Activated effector memory CD4-positive, alpha-beta T cell treated with anti-CD3 and anti-CD28 coated beads, Interleukin-2, amount 50 U/mL, for 16 hours (primary cell): ENCODE results near the gene EAPP.
"Not testable (repeated sequence)": the region's sequence is repeated elsewhere in the genome, so short reads cannot be mapped to it uniquely, and the experiment has no call there.

ENCODE experiments used
- DNase-seq: peaks from one replicate; pipeline ENCODE4 v3.0.0-alpha.2; 2020

Gene EAPP

DNA sequence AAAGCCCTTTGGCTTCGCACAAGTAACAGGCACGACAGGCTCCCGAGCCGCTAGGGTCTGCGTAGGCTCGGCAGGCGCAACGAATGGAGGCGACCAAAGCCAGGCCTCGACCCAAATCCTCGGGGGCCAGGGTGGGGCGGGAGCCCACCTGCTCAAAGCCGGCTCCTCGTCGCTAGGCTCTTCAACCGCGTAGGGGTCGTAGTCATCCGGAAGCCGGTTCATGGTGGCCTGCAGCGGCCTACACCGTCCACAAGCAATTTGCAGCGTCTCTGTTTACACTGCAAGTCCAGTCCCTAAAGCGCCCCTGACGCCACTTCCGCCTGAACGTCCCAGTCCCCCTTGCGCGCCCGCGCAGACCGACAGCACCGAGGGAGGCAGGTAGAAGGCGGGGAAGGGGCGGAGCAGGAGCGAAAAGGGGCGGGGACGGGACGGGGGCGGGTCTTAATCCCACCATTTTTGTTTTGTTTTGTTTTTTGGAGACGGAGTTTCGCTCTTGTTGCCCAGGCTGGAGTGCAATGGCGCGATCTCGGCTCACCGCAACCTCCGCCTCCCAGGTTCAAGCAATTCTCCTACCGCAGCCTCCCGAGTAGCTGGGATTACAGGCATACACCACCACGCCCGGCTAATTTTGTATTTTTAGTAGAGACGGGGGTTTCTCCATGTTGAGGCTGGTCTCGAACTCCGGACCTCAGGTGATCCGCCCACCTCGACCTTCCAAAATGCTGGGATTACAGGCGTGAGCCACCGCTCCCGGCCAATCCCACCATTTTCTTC lies at the start of gene EAPP:
Gene EAPP (minus strand): TSS at position 295 of the 774 bp plus-strand sequence. CDS start 73 bp downstream, at position 222.
- DNase-seq, result peak; percentile 98

GRCh38 chr14:34583525-34583924 lies 44.0 kb upstream of the EAPP start:
- no peak for DNase-seq

- peak; percentile 38 for DNase-seq
These were observed 42.7 kb upstream of the EAPP start for GRCh38 chr14:34582117-34582680.

DNA sequence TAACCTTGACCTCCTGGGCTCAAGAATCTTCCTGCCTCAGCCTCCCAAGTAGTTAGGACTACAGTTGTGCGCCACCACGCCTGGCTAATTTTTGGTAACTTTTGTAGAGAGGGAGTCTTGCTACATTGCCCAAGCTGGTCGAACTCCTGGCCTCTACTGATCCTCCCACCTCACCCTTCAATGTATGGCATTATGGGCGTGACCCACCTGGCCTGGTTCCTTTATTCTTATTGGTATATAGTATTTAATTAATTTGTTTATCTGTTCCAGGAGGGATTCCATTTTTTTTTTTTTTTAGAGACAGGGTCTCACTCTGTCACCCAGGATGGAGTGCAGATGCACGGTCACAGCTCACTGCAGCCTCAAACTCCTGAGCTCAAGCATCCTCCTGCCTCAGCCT lies 40.9 kb upstream of the EAPP start:
- DNase-seq, result peak; percentile 38

- peak; percentile 17 for DNase-seq
These were observed 32.3 kb upstream of the EAPP start for GRCh38 chr14:34571771-34572170.

DNA sequence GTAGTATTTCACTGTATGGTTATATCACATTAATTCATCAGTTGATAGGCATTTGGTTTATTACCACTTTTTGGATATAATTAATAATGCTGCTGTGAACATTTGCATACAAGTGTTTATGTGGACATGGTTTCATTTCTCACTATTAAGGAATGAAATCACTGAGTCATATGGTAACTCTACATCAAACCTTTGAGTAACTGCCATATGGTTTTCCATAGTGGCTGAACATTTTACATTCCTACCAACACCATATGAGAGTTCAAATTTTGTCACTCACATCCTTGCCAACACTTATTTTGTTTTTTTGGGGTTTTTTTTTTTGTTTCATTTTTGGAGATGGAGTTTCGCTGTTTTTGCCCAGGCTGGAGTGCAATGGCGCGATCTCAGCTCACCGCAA lies 30.2 kb upstream of the EAPP start:
- DNase-seq, result no peak

DNA sequence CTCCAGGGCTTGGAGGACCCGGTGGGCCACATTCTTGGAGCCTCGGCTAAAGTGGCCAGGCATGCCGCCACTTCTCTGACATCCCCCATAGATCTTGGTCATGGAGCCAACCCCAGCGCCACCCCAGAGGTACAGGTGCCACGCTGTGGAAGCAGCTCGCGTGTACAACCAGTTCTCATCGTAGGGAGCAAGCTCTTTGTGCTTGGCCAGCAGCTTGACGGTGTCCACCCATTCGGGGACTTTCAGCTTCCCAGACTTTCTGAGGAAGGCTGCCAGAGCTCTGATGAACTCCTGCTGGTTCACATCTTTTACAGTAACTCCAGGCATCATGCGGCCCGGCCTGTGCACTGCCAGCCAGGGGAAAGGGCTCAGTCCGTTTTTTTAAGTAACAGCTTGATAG lies 29.3 kb upstream of the EAPP start:
- DNase-seq, result peak; percentile 41

GRCh38 chr14:34562776-34563150 lies 23.3 kb upstream of the EAPP start:
- peak; percentile 55 for DNase-seq

GRCh38 chr14:34562037-34562775 lies 22.7 kb upstream of the EAPP start:
- DNase-seq, result not testable (repeated sequence)

DNA sequence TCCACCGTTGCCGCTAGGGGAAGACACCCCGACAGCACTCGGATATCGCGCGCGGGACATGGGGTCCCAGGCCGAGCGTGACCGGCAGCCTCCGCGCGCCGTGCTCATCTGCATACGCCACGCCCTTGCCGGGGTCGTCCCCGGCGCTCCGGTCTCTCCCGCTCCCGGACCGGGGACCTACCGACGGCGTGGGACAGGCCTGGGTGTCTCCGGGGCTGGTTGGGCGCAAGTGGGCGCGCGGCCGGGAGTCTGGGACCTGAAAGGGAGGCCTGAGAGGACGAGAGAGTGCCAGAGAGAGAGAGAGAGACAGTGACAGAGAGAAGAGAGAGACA lies 17.0 kb upstream of the EAPP start:
- not testable (repeated sequence) for DNase-seq

DNA sequence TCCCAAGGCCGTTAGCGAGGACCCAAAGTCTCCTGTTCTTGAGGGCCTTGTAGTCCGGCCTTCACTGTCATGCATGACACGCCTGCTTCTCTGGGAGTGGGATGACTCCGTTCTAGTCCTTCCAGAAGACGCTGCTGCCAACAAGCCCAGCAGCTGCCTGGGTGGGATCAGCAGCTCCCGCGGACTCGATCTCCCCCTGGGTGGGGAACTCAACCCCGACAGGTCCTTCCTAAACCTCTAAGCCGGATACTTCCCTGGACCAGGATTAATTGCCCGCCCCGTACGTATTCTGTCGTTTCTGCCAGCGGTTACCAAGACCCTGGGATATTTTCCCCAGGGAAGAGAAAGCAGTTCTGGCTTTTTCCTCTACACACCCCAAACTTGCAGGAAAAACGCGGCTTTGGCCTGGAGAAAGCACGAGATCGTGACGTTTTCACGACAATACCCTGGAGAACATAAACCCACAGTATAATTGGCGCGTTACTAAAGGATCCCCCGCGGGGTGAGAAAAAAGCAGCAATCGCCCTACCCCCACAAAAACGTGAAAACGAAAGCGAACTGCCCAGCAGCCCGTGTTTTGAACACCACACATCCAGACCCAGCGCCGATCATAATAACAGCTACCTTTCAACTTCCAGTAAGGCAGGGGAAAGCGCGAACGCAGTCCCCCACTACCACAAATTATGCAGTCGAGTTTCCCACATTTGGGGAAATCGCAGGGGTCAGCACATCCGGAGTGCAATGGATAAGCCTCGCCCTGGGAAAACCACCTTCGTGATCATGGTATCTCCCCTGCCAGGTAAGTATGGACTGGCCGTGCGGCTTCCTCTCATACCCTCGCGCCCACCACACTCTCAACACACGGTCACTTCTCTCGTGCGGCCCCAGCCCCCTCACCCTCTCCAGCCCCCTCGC lies 16.3 kb upstream of the EAPP start:
- not testable (repeated sequence) for DNase-seq

DNA sequence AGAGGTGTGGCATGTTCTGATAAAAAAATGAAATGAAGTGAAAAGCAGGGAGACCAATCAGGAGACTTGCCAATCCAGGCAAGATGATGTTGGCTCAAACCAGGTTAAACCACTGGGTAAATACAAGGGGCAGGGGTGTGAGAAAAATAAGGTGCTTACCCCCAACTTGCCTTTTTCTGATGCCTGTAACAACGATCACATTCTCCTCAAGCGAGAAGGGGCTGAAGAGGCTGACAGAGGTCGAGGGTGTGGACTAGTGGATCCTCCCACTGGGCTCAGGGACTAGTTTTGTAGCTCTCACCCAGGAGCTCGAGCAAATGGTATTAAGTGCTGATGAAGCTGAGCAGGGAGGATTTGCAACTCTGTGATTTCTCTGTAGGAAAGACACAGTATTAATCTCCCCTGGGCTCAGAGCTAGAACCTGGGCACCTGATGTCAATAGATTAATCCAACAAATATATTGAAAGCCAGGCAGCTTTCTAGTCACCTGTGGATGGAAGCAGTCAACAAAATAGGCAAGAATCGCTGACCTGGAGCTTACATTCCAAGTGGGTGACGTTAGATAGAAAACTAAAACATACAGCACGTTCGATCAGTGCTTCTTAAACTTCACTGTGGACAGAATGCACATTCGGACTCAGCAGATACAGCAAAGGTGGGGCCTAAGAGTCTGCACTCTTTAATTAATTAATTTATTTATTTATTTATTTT lies 15.2 kb upstream of the EAPP start:
- no peak for DNase-seq

DNA sequence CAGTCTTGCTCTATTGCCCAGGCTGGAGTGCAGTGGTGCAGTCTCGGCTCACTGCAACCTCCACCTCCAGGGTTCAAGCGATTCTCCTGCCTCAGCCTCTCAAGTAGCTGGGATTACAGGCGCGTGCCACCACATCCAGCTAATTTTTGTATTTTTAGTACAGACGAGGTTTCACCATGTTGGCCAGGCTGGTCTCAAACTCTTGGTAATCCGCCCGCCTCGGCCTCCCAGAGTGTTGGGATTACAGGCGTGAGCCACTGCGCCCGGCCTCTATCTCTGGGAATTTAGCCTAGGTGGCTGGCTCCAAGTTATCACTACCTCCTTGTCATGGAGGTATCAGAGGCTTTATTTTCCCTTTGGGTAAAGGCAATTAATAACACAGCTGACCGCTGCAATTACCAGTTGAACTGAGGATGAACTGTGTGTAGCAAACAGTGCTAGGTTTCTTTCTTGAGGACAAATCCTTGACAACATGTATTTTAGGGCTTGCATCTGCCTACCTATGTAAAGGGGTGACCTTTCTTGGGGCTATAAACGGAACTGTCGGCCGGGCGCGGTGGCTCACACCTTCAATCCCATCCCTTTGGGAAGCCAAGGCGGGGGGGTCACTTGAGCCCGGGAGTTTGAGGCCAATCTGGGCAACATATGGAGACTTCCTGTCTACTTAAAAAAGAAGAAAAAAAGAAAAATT lies 9.9 kb upstream of the EAPP start:
- DNase-seq, result not testable (repeated sequence)

DNA sequence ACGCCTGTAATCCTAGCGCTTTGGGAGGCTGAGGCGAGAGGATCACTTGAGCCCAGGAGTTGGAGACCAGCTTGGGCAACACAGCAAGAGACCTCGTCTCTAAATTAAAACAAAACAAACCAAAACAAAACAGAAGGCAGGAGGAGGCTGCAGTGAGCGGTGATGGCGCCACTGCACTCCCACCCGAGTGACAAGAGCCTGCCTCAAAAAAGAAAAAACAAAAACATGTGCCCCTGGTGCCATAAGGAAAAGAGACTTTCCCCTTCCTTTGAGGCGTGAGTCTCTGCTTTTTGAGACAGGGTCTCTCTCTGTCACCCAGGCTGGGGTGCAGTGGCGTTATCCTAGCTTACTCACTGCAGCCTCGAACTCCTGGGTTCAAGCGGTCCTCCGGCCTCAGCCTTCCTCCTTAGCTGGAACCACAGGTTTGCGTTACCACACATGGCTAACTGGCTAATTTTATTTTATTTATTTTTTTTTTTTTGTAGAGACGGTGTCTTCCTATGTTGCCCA lies 9.0 kb upstream of the EAPP start:
- peak; percentile 69 for DNase-seq

DNA sequence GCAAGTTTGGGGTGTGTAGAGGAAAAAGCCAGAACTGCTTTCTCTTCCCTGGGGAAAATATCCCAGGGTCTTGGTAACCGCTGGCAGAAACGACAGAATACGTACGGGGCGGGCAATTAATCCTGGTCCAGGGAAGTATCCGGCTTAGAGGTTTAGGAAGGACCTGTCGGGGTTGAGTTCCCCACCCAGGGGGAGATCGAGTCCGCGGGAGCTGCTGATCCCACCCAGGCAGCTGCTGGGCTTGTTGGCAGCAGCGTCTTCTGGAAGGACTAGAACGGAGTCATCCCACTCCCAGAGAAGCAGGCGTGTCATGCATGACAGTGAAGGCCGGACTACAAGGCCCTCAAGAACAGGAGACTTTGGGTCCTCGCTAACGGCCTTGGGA lies 7.6 kb upstream of the EAPP start:
- not testable (repeated sequence) for DNase-seq

GRCh38 chr14:34546272-34547135 lies 7.0 kb upstream of the EAPP start:
- not testable (repeated sequence) for DNase-seq

GRCh38 chr14:34540181-34541059 lies 919 bp upstream of the EAPP start:
- not testable (repeated sequence) for DNase-seq

DNA sequence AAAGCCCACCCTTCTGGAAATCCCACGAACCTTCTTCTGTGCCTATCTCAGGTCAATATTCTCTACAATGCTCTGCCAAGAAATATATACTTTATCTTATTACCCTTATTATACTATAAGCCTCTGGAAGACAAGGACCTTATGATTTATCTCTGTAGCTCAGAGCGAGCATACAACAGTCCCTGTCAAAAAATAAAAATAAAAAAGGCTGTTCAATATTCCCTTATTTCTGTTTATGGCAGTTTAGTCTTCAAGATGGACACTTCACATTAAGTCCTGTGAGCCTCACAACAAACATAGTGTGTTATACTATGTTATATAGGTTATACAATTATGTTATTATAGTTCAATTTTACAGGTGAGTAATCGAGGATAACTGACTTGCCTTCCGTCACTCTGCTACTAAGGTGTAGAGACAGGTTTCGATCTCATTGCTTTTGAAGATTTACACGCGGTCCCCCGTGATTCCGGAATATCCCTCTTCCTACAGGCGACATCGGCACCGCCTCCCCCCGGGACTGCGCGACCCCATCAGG lies 562 bp downstream of the EAPP start:
- no peak for DNase-seq

GRCh38 chr14:34538096-34538495 lies 1.4 kb downstream of the EAPP start:
- not testable (repeated sequence) for DNase-seq
